Subcutaneous adipose tissue (tissue), 4 donors: ENCODE data around the gene COX4I2. TPM values are rescaled to one million over a fixed set of nuclear protein-coding genes. Genes with fewer than 3 reads are reported as not detected.

Source experiments
- CTCF ChIP-seq: fragments of 450-650 bp; IDR thresholded peaks from one replicate; pipeline ENCODE4 v1.5.1; 2016; ENCODE audit warnings: low read depth, mild to moderate bottlenecking, control low read depth, antibody characterized with exemption, moderate library complexity
- total RNA-seq, 4 donors: library from RNA; depleted of rRNA; stranded (reverse); fragments of >200 nt; gene quantifications; one replicate each; pipeline ENCODE4 v1.1.0, GENCODE V29; 2016

The COX4I2 gene
- total RNA-seq, 4 donors from 2014 or later, result 2.6 to 8.9 (median 5.5) TPM; not detected in 1

- no peak for TF ChIP-seq CTCF
Observed at GRCh38 chr20:31665753-31666152, 28.0 kb downstream of the COX4I2 start.

GRCh38 chr20:31666258-31667042 lies 28.7 kb downstream of the COX4I2 start:
- no peak for TF ChIP-seq CTCF

GRCh38 chr20:31667315-31668285 lies 29.9 kb downstream of the COX4I2 start:
- TF ChIP-seq CTCF, result no peak

GRCh38 chr20:31669876-31670275 lies 32.2 kb downstream of the COX4I2 start:
- TF ChIP-seq CTCF, result no peak

DNA sequence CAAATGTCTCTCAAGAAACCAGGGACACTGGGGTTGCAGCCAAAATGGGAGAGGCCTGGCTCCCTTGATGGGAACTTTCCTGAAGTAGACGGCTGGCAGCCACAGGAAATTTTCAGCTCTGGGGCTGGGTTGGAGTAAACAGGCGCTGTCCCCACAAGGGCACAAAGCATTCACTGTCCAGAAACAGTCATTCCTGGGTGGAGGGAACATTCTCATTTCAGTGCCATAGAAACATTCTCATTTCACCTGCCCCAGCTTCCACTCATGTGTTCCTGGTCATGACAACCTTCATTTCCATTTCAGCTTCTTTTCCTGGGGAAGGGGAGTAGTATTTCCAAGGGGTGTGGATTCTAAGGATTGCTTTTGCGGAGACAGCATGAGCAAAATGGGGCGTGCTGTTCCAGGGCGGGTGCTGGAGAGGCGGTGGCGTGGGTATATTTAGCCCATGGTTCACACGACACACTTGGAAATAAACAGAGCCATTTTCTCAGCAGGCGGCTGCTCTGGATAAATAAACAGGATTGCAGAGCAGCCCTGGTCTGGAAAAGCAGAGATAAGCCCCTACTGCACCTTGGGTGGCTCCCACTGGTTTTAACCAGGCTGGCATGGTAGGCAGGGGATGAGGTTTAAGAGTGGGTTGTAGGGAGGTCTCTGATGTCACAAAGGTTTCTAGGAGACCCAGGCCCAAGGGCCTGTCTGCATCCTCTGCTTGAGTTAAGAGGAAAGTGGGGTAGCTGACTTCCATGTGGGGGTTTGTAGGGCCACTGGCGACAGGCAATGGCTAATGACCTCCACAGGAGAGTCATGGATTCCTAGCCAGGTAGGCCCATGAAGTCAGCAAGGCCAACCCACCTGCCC lies 32.9 kb downstream of the COX4I2 start:
- TF ChIP-seq CTCF, result no peak

- no peak for TF ChIP-seq CTCF
Observed at GRCh38 chr20:31671324-31671723, 33.6 kb downstream of the COX4I2 start.
